NCI-H1048 (cell line): Measurements from ENCODE around the gene RANBP3.
"Not testable (repeated sequence)": the region's sequence is repeated elsewhere in the genome, so short reads cannot be mapped to it uniquely, and the experiment has no call there.

Experiments used
- DNase-seq: peaks from one replicate; lab custom pipeline; 2025; lab: John Stamatoyannopoulos, UW

Gene RANBP3

DNA sequence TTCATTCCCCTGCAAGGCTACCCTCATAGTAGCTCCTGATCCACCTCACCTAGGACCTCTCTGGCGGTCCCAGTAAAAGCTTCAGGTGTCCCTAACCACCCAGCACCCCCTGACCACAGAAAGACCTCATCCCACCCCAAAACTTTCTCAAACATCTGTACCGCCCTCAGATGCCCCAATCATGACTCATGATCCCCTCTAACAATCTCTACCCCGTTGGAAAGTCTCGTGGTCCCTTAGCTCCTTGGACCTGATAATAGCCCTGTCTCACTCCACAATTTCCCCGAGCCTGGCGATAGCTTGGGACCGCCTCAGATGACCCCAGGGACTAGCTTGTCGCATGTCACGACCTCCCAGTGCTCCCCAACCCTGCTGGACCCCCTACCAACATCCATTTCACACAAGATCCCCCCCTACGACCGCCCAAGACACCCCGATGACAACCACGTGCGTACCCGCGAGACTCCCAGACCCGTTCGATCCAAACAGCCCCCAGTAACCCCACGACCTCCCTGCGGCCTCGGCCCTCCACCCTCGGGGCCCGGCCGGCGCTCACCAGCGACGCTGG is 74.8 kb downstream of the RANBP3 start:
- DNase-seq: no peak

DNA sequence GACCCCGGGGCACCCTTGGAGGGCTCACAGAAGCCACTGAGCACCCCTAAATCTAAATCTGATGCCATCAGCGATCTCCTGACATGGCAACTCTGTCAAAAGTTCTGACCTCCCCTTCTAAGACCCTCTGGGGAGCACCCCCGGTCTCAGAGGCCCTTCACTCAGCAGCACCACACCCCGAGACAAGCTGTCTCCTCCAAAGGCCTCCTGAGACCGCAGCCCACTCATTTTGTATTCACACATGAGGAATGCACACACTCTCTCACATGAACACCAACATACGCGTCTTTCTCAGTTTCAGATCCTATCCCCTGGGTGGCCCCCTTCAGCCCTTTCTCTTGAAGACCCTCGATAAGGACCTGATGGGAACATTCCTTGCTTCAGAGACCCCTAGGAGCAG is 77.0 kb downstream of the RANBP3 start:
- DNase-seq: no peak

DNA sequence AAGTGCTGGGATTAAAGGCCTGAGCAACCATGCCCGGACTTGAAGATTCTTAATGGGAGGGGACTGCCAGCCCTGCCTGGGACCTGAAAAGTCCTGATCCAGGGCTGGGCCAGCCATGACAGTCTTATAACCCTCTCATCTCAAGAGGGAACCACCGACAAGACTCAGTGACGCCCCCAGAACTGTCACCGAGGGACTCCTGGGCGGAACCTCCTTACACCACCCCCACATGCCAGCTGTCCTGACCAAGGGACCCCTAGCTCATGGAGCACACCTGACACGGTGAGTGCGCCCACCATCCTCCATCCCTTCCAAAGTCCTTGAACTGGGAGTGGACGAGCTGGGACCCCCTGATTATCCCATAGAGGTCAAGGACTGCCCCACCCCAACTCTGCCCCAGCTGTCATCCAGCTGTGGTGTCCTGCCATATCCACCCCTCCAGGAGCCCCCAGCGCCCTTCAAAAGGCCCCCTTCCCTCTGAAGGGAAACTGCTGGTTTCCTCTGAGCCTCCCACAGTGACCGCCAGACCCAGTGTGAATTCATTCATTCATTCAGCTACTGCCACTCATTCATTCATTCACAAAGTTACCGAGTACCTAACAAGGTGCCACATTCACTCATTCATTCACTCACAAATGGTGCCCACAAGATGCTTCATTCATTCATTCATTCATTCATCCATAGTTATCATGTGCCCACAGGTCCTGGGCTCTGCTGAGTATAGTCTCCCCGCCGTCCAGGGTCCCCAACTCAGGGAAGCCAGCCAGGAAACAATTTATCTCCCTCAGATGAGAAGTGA is 78.0 kb downstream of the RANBP3 start:
- DNase-seq: no peak

DNA sequence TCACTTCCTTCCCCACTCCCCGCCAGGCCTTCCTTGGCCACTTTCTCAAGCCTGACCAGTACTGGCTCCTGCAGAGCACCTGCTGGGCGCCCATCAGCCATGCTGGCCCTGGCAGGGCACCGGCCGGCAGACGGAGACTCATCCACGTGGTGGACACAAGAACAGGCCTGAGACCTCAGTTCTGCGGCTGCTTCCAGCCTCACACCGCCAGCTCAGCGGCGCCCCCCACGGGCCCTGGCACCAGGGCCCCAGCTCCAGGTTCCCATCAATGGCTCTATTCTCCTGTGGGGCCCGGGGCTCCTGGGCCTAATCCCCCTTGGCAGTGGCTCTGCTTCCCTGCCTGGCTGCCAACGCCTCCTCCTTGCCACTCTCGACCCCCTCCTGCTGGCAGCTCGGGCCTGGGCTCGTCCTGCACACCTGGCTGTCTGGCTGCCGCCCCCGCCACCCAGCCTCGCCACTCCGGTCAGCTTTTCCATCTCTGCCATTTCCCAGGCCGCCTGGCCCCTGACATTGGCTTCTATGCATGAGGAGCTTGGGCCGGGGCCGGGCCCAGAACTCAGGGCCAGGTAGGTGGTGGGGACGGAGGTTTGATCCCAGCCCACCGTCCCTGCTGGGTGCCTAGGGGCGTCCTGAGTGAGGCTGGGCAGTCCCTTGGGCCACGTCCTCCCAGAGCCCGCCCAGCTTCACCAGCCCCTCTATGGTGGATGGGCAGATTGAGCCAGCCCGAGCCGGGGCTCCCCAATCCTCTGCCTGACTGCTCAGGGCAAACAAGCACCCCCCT is 80.6 kb downstream of the RANBP3 start:
- DNase-seq: no peak

DNA sequence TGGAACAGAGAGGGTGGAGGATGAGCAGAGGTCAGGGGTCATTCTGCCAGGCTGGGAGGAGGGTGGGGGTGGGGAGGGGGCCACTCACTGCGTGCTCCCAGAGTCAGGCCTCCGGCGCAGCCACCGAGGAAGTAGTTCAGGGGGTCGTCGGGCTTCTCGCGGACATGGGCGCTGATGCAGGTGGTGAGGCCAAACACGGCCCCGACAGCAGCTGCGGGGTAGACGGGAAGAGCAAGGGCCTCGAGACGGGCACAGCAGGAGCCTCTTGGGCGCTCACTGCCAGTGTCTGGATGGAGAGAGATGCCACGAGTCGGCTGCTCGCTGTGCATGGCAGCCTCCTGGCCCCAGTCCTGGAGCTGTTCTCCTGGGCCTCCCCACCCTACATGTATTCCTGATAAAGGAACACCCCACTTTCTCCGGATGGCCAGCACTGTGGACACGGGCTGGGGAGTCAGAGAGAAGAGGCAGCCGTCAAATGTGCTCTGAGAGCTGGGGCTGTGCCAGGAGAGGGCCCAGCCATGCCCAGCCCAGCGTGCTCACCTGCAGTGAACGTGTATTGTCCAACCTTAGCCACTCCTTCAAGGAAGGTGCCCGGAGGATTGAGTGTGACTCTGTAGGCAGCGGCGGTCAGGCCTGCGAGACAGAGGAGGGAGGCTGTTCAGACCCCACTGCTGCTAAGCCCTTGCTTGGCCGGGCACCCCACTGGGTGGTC is 81.4 kb downstream of the RANBP3 start:
- no peak for DNase-seq

DNA sequence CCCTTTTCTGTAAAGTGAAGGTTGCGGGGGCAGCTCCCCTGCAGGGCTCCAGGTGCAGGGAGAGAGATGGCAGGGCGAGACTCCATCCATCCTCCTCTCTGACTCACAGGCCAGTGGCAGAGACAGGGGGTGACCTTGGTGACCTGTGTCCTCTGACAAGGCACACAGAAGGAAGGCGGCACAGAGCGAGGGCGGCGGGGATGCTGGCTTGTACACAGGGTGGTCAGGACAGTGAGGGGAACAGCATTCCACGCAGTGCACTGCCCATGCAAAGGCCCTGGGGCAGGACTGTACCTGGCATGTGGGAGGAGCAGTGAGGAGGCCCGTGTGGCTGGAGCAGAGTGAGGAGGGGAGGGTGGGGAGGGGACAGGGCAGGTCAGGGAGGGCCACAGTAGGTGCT is 82.0 kb downstream of the RANBP3 start:
- no peak for DNase-seq

DNA sequence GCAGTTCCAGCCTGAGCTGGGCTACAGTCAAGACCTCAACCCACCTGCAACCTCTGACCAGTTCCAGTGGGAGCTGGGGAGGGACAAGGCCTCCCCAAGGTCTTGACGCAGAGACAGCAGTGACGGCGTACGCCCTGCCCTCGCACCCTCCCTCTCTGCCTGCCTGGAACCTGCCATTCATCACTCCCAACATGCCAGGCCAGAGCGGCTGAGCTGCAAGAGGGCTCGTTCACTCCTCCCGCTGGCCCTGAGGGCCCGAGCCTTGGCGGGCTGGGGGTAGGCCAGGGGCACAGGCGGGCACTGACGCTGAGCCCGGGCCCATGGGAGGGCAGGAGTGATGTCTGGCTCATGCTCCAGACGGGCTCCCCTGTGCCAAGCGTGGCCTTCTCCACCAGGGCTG is 82.5 kb downstream of the RANBP3 start:
- DNase-seq: no peak

DNA sequence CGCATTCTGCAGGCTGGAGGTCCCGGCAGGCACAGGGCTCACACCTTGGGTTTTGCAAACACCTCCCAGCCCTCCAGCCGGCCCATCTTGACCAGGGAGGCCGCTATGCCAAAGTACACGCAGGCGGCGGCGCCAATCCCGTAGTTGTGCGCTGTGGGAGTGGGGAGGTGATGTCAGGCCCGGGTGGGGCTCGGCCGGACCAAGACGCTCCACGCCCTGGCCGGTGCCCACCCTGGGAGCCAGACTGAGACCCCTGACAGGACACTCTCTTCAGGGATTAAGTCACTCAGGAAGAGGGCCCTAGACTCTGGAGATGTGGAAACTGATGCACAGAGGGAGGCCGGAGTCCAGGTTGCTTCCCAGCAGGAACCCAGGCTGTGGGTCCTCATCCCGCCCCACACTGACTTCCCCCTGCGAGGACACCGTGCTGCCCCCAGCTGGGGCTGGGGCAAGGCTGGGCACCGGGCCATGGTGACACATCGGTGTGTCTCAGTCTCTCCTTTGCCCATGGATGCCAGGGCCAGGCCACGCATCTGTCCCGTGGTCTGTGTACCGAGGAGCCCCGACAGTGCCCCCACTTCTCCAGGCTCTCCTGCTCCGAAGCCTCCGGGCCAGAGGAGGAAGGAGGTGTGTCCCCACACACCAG is 83.1 kb downstream of the RANBP3 start:
- no peak for DNase-seq

DNA sequence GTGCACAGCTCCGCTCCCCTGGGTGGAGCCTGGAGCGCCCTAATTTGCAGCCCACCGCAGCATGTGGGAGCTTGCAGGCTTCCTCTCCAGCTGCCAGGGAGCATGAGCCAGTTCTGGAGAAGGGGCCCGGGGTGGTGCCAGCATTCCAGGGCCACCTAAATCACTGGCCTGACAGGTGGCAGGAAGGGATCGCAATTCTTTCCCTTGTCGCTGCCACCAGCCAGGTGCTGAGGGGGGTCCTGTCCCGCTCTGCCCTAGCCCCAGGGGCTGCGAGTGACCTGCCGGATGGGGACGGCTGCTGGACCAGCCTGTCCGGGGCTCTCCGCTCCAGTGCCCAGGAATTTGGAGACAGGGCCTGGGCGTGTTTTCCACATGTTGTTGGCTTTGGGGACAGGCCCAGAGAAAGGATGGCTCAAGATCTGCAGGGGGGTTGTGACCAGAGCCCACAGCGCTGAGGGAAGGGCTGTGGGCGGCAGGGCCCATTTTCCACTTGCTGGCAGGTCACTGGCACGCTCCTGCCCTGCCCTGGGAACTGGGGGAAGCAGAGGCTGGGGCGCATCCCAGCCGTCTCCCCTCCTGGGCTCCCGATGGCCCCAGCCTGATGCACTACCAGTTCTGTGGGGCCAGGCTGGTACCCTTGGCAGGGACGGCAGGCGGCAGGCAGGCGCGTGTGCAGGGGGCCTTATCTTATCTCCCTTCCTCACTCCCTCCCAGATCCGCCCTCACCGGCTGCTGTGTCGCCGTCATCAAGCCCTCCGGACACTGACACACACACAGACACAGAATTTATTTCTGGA is 83.8 kb downstream of the RANBP3 start:
- no peak for DNase-seq

DNA sequence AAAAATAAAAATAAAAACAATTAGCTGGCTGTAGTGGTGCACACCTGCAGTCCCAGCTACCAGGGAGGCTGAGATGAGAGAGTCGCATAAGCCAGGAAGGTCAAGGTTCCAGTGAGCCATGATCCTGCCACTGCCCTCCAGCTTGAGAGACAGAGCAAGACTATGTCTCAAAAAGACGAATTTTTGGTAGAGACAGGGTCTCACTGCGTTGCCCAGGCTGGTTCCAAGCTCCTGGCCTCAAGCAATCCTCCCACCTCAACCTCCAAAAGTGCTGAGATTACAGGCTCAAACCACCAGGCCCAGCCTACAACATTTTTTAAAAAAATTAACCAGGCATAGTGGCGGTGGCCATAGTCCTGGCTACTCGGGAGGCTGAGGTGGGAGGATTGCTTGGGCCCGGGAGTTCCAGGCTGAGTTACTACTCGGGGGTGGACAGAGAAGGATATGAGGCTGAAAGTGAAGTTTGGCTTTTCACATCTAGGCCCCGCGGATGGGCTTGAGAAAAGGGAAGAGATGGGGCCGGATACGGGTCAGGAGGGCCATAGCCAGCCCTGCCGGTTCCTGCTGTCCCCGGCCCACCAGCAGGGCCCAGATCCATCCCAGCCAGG is 84.5 kb downstream of the RANBP3 start:
- no peak for DNase-seq

DNA sequence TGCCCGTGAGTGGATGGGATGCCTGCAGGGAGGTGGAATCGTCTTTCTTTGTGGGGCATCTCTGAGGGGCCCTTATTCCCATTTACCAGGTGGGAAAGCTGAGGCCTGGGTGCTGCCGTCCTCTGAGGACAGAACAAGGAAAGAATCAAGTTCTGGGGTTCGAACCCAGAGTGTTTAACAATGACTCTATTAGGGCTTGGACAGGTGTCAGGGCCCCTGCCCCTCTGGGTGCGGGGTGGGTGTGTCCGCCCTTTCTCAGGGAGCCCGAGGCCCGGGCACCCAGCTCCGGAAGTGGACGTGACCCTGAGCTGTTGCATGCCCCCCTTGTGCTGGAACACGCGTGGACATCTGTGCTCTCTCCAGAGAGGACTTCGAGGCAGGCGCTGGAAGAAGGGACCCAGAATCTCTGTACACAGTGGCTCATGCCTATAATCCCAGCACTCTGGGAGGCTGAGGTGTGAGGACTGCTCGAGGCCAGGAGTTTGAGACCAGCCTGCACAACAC is 85.1 kb downstream of the RANBP3 start:
- no peak for DNase-seq

DNA sequence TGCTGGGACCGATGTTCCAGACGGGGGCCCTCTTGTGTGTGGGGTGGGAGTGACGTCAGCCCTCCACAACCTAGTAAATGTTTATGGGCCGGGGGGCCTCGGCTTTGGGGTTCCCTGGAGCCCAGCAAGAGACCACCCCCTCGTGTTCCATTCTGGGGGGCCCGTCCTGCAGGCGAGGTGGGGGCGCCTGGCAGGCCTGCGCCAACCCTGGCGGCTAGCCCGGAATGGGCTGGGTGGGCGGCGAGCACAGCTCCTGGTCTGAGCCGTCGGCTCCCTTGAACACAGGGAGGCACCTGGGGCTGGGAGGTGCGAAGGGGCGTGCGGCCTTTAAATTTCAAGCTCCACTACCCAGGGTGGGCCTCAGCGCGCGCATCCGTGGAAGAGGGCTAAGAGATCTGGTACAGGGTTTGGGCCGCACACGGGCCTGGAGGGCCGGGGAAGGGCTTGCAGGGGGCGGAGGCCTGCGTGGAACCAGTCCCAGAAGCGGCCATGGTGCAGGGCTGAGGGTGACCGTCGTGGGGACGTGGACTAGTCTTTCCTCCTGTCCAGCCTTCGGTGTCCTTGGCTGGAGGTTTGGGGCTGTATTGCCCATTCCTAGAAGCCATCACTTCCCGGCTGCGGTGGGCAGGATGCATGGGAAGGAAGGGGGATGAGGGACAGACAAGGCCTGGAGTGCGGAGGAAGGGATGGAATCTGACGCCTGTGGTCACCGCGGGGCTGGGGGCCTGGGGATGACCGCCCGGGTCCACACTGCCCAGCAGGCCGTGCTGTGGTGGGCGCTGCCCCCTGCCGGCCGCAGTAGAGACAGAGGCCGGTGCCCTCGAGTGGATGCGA is 85.8 kb downstream of the RANBP3 start:
- DNase-seq: no peak

DNA sequence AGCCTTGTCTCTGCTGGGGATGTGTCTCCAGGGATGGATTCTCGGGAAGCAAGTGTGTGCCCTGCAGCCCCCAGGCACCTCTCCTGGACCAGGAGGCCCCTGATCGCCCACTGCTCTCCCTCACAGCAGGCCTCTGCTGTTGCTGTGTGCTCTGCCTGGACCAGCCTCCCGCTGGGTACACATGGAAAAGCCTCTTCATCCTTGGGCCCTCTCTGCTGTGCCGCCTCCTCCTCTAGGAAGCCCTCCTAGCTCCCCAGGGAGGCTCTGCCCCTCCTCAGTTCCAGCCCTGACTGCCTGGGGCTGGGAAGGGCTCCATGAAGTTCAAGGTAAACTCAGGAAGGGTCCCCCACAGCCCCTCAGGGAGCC is 86.4 kb downstream of the RANBP3 start:
- no peak for DNase-seq

DNA sequence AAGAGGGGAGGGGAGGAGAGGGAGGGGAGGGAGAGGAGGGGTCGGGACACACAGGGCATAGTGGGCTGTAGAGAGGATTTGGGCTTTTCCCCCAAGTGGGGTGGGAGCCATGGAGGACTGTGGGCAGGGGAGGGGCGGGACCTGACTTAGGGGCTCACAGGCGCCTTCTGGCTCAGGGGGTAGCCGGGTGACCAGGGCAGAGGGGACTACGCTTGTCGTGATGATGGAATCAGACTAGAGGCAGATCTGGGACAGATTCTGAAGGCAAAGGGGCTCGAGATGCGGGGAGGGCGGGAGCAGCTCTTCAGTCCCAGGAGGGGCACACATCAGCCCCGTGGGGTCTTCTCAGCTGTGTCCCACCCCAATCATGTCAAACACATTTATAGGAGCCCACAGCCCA is 87.8 kb downstream of the RANBP3 start:
- no peak for DNase-seq

DNA sequence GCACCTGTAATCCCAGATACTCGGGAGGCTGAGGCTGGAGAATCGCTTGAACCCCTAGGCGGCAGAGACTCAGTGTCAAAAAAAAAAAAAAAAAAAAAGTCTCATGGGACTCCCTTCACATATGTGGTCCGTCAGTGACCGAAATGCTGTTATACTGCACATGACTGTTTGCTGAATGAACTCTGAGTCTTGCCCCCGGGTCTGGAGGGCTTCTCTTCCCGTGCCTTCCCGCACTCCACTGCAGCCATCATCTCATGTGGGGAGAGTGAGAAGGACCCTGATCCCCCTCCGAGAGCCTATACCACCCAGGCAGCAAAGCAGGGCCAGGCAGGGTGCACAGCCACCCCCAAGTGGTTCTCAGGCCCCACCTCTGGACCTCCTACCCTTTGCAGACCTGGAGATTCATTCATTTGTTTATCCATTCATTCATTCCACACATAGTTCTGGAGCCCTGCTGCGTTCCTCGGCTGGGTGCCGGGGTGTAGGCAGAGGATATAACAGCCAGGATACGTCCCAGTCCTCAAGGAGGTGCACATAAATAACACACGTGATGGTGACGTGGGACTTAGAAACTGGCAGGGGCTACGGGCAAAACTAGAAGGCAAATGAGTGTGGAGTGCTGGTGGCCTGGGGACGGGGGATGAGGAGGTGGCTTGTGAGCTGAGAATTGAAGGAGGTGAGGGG is 88.5 kb downstream of the RANBP3 start:
- no peak for DNase-seq

DNA sequence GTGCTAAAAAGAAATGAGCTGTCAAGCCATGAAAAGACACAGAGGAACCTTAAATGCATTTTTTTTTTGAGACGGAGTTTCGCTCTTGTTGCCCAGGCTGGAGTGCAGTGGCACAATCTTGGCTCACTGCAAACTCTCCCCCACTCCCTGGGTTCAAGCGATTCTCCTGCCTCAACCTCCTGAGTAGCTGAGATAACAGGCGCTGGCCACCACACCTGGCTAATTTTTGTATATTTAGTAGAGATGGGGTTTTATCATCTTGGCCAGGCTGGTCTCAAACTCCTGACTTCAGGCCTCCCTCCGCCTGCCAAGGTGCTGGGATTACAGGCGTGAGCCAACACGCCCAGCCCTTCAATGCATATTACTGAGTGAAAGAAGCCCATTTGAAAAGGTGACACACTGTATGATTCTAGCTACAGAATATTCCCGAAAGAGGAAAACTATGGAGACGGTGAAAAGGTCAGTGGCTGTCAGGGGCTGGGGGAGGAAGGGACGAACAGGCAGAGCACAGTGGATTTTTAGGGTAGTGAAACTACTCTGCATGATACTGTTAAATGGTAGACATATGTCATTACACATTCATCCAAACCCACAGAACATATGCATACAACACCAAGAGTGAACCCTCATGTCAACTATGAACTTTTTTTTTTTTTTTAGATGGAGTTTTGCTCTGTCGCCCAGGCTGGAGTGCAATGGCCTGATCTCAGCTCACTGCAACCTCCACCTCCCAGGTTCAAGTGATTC is 93.7 kb downstream of the RANBP3 start:
- DNase-seq: not testable (repeated sequence)

DNA sequence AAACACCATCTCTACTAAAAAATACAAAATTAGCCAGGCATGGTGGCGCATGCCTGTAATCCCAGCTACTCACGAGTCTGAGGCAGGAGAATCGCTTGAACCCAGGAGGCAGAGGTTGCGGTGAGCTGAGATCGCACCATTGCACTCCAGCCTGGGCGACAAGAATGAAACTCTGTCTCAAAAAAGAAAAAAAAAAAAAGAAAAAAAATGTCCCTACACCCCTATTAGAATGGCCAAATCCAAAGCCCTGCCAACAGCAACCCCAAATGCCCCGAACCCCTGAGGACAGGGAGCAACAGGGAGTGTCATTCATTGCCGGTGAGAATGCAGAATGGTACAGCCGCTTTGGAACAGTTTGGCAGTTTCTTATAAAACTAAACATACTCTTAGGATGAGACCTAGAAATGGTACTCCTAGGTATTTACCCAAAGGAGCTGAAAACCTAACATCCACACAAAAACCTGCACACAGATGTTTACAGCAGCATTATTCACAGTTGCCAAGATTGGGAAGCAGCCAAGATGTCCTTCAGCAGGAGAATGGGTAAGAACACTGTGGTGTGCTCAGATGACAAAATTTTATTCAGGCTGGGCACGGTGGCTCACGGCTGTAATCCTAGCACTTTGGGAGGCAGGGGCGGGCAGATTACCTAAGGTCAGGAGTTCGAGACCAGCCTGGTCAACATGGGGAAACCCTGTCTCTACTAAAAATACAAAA is 94.6 kb downstream of the RANBP3 start:
- not testable (repeated sequence) for DNase-seq
